OCI-LY7 (cell line): Measurements from ENCODE around the gene CHST5. TPM values are rescaled to one million over a fixed set of nuclear protein-coding genes. Genes with fewer than 3 reads are reported as not detected.
A peak's percentile ranks its signal among the peaks of the same experiment; 100 is the strongest.
"Not testable (repeated sequence)": the region's sequence is repeated elsewhere in the genome, so short reads cannot be mapped to it uniquely, and the experiment has no call there.

Experiments
- BruUV-seq: library from RNA; stranded (reverse); fragments of 400-500 nt; replicated peaks from 2 replicates; lab custom pipeline; 2021; lab: Mats Ljungman, UMichigan
- CTCF ChIA-PET: fragments of 300-600 bp; sonication (Branson Sonifier 250); formaldehyde crosslinking; loops from one replicate; lab custom pipeline; 2022; ENCODE audit warnings: antibody characterized with exemption; ENCODE audit not compliant: unreplicated experiment; lab: Charles Lee
- POLR2A ChIA-PET: fragments of 300-600 bp; sonication (Branson Sonifier 250); formaldehyde crosslinking; loops from one replicate; lab custom pipeline; 2022; ENCODE audit warnings: antibody characterized with exemption; lab: Charles Lee
- DNase-seq: peaks from one replicate; pipeline ENCODE4 v3.0.0-alpha.2; 2015; ENCODE audit warnings: low spot score
- H2AFZ ChIP-seq: fragments of 200-600 bp; sonication (generic), shearing (Covaris generic); 2 replicates; pipeline ENCODE4 v1.6.1; 2014; ENCODE audit warnings: mild to moderate bottlenecking, antibody characterized with exemption, low read length, moderate library complexity
- H3K27ac ChIP-seq: fragments of 200-600 bp; sonication (generic); 2 replicates; pipeline ENCODE4 v1.5.1; 2014; ENCODE audit warnings: mixed run types, low read depth, mild to moderate bottlenecking, moderate library complexity, low read length, inconsistent platforms; ENCODE audit not compliant: poor library complexity, severe bottlenecking
- H3K36me3 ChIP-seq: fragments of 200-600 bp; sonication (generic); 2 replicates; pipeline ENCODE4 v1.6.1; 2014; ENCODE audit warnings: mild to moderate bottlenecking, antibody characterized with exemption, low read length, moderate library complexity, mixed read lengths; ENCODE audit not compliant: insufficient read depth
- H3K4me1 ChIP-seq: fragments of 200-600 bp; sonication (generic); 2 replicates; pipeline ENCODE4 v1.5.1; 2014; ENCODE audit warnings: mild to moderate bottlenecking, low read length; ENCODE audit not compliant: insufficient read depth, poor library complexity, severe bottlenecking
- H3K4me2 ChIP-seq: fragments of 200-600 bp; sonication (generic); 2 replicates; pipeline ENCODE4 v1.6.1; 2014; ENCODE audit warnings: mild to moderate bottlenecking, low read length
- H3K4me3 ChIP-seq: fragments of 200-600 bp; sonication (generic); 2 replicates; pipeline ENCODE4 v1.5.1; 2014; ENCODE audit warnings: mild to moderate bottlenecking, low read depth, low read length; ENCODE audit not compliant: poor library complexity, severe bottlenecking
- H3K79me2 ChIP-seq: fragments of 200-600 bp; sonication (generic); 2 replicates; pipeline ENCODE4 v1.6.1; 2016; ENCODE audit warnings: low read depth, mild to moderate bottlenecking, low read length, moderate library complexity, mixed read lengths; ENCODE audit not compliant: insufficient read depth
- H3K9me2 ChIP-seq: fragments of 200-600 bp; sonication (generic); 2 replicates; pipeline ENCODE4 v1.6.1; 2016; ENCODE audit warnings: mild to moderate bottlenecking, low read length, mixed read lengths; ENCODE audit not compliant: insufficient read depth
- H3K9me3 ChIP-seq: fragments of 200-600 bp; sonication (generic); 2 replicates; pipeline ENCODE4 v1.6.1; 2014; ENCODE audit warnings: mild to moderate bottlenecking, mixed run types, low read length, mixed read lengths
- H4K20me1 ChIP-seq: fragments of 200-600 bp; sonication (generic); 2 replicates; pipeline ENCODE4 v1.6.1; 2014; ENCODE audit warnings: mild to moderate bottlenecking, antibody characterized with exemption, low read length, moderate library complexity, mixed read lengths; ENCODE audit not compliant: insufficient read depth
- EZH2phosphoT487 ChIP-seq: fragments of 200-600 bp; sonication (generic); IDR thresholded peaks from 2 replicates; pipeline ENCODE4 v1.6.1; 2018; ENCODE audit warnings: low read depth, borderline replicate concordance, mild to moderate bottlenecking, mixed run types, antibody characterized with exemption, low read length, moderate library complexity, mixed read lengths
- intact Hi-C: fragments of 100-400 bp; cut with micrococcal nuclease; formaldehyde crosslinking; loops from one replicate; pipeline ENCODE4 v1.10.0; 2022; ENCODE audit not compliant: unreplicated experiment
- total RNA-seq, 2 experiments: library from RNA; depleted of rRNA in 1 of 2; stranded (reverse); fragments of >200 nt in 1 of 2; shearing (Covaris generic) in 1 of 2; gene quantifications; 2 replicates each; pipeline ENCODE4 v1.2.3, GENCODE V29; 2014 to 2022
- TF ChIP-seq, protein P1 (sequence below): fragments of 200-600 bp; sonication (generic); conservative IDR thresholded peaks from 2 replicates; pipeline ENCODE4 v1.5.1; 2014; ENCODE audit warnings: mild to moderate bottlenecking, antibody characterized with exemption, low read length, moderate library complexity, mixed read lengths

CHST5 gene
- total RNA-seq, 2 experiments from 2014 or later: 0.10 to 0.19 TPM

DNA sequence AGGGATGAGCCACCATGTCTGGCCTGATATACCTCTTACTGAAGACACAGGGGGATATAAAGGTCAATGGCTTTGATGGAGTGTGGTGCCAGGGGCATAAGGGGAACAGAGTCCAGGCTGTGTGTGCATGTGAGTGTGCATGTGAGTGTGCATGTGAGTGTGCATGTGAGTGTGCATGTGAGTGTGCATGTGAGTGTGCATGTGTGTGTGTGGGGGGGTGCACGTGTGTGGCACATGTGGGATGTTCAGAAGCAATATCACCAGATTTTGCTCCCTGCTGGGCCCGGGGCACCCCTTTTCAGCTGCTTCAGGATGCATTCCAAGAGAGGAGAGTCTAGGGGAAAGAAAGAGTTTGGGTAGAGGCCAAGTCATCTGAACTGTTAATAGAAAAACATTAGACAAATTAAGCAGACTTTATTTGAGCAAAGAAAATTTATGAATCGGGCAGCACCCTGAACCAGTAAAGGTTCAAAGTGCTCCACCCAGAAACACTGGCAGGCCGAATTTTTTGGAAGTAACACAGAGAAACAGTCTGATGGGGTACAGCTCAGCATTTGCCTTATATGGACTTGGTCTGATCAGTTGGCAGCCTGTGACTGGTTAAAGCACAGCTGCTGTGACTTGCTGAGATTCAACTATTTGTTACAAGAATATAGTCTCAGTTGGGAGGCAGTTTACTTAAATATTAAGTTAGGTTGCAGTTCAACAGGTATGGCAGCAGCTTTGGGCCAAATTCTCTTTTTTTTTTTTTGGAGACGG is 9.7 kb downstream of the CHST5 start:
- CTCF ChIA-PET: interaction anchor here (0.9 kb wide), 1 partner anchor 9 kb away, joined by 5 read pairs; no protein-coding TSS in a partner anchor
- no peaks in the 10 kb centered on the region for H3K4me1 ChIP-seq
- H3K4me3 ChIP-seq: no peak overlapping the region
- POLR2A ChIA-PET: interaction anchor here (0.6 kb wide), 1 partner anchor 9 kb away, joined by 4 read pairs; no protein-coding TSS in a partner anchor
- H2AFZ ChIP-seq: no peak overlapping the region
- no peaks in the 10 kb centered on the region for H3K79me2 ChIP-seq
- BruUV-seq: no TSS peak
- no peak for TF ChIP-seq EZH2phosphoT487
- TF ChIP-seq, protein P1, sequence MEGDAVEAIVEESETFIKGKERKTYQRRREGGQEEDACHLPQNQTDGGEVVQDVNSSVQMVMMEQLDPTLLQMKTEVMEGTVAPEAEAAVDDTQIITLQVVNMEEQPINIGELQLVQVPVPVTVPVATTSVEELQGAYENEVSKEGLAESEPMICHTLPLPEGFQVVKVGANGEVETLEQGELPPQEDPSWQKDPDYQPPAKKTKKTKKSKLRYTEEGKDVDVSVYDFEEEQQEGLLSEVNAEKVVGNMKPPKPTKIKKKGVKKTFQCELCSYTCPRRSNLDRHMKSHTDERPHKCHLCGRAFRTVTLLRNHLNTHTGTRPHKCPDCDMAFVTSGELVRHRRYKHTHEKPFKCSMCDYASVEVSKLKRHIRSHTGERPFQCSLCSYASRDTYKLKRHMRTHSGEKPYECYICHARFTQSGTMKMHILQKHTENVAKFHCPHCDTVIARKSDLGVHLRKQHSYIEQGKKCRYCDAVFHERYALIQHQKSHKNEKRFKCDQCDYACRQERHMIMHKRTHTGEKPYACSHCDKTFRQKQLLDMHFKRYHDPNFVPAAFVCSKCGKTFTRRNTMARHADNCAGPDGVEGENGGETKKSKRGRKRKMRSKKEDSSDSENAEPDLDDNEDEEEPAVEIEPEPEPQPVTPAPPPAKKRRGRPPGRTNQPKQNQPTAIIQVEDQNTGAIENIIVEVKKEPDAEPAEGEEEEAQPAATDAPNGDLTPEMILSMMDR: no peak
- H4K20me1 ChIP-seq: no peaks in the 10 kb centered on the region
- H3K9me3 ChIP-seq: no peaks in the 10 kb centered on the region
- no peak overlapping the region for H3K4me2 ChIP-seq
- DNase-seq: no peak
- no peaks in the 10 kb centered on the region for H3K9me2 ChIP-seq
- no peaks in the 10 kb centered on the region for H3K36me3 ChIP-seq
- intact Hi-C loops: no loop called here
- no peak overlapping the region for H3K27ac ChIP-seq

DNA sequence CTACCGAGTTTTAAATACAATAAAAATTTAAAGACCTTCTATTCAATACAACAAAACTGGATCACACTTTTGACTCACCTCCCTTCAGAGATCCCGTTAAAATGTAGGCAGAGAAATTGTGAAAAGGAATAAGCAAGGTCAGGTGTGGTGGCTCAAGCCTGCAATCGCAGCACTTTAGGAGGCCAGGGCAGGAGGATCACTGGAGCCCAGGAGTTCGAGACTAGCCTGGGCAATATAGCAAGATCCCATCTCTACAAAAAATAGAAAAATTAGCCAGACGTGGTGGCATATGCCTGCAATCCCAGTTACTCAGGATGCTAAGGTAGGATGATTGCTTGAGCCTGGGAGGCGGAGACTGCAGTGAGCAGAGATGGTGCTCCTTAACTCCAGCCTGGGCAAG is 16.7 kb downstream of the CHST5 start:
- H3K9me3 ChIP-seq: no peaks in the 10 kb centered on the region
- no peak overlapping the region for H3K4me2 ChIP-seq
- no peak overlapping the region for H2AFZ ChIP-seq
- DNase-seq: no peak
- no peak for TF ChIP-seq EZH2phosphoT487
- TF ChIP-seq, protein P1: no peak
- H3K27ac ChIP-seq: no peak overlapping the region
- BruUV-seq: no TSS peak
- no peaks in the 10 kb centered on the region for H3K36me3 ChIP-seq
- POLR2A ChIA-PET: interaction anchor here (0.6 to 0.8 kb wide), 2 partner anchors 39 to 114 kb away, joined by 3 read pairs; no protein-coding TSS in a partner anchor
- H3K4me1 ChIP-seq: peaks cover 6% of the 10 kb centered on the region
- no peaks in the 10 kb centered on the region for H3K79me2 ChIP-seq
- H3K4me3 ChIP-seq: no peak overlapping the region
- H3K9me2 ChIP-seq: no peaks in the 10 kb centered on the region
- intact Hi-C loops: no loop called here
- CTCF ChIA-PET: no interaction called here
- no peaks in the 10 kb centered on the region for H4K20me1 ChIP-seq

DNA sequence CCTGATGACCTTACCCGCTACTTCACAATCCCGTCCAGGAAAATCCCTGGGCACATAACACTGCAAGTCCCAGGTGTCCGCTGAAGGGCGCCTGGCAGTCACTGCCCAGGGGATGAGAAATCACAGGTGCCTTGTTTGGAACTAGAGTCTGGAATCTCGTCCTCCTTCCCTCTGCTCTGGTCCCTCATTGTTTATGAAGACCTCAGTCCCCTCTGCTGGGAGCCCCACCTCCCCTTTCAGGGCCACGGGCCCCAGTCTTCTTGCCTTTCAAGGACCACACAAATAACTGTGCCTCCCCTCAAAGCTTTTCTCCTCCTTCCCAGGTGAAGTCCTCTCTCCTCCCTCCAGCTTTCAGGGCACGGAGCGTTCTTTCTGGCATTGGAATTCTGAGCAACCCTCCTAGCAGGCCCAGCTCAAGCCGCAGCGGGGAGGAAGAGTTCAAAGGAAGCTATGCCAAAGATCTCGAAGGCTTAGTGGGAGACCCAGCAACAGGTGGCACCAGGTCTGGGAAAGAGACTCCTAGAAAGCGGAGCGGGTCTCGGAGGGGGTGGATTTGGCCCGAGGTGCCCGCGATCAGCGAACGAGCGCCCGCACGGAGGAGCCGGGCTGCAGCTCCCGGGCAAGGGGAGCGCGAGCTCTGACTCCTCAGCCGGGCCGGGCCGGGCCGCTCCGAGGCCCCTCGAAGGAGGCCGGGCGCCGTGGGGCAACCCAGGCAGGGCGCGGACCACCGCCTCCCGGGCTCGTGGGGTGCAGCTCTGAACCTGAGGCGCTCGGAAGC is 19.5 kb downstream of the CHST5 start:
- intact Hi-C loops: not testable (repeated sequence)

More for the DNA sequence above, 19.5 kb downstream of the CHST5 start:
- H3K4me3 ChIP-seq: peak overlapping the region; percentile 77
- not testable (repeated sequence) for H4K20me1 ChIP-seq, H3K9me3 ChIP-seq, H3K4me1 ChIP-seq, BruUV-seq, H3K27ac ChIP-seq, H3K79me2 ChIP-seq, H3K9me2 ChIP-seq, H3K36me3 ChIP-seq
- ChIA-PET POLR2A (interaction anchor here (0.9 to 1.4 kb wide), 6 partner anchors 19 to 107 kb away, joined by 3 to 4 read pairs (median 3); partner anchors contain the start of gene ADAT1), CTCF (interaction anchor here (0.7 to 1.3 kb wide), 5 partner anchors 10 to 317 kb away, joined by 3 to 9 read pairs (median 5); partner anchors contain the start of gene ADAT1)
- peak; percentile 5 for DNase-seq
- peak overlapping the region; percentile 71 for H3K4me2 ChIP-seq
- peak overlapping the region; percentile 85 for H2AFZ ChIP-seq
